Measurements from ENCODE around the gene BCLAF3. TPM values are rescaled to one million over a fixed set of nuclear protein-coding genes. Genes with fewer than 3 reads are reported as not detected.

The BCLAF3 gene
- polyA plus RNA-seq, 3 donors = 1.1 to 4.5 (median 2.4) TPM

GRCh38 chrX:19981947-19982346 lies 8.9 kb downstream of the BCLAF3 start:
- WGBS, 3 donors = 80 to 96% (median 93%) methylated on average over 2 of the region's 2 CpGs
- H3K27ac ChIP-seq (ENCODE audit: low read depth, low read length) = no peak overlapping the region

- H3K27ac ChIP-seq (ENCODE audit: low read depth, low read length) = no peak overlapping the region
Observed at GRCh38 chrX:19975845-19976244, 15.0 kb downstream of the BCLAF3 start.

GRCh38 chrX:19972984-19973383 lies 17.9 kb downstream of the BCLAF3 start:
- H3K27ac ChIP-seq (ENCODE audit: low read depth, low read length) = no peak overlapping the region

- 86 to 97% (median 93%) methylated on average over 6 of the region's 6 CpGs for WGBS, 3 donors
- H3K27ac ChIP-seq (ENCODE audit: low read depth, low read length) = no peak overlapping the region
Observed at GRCh38 chrX:19968276-19968675, 22.6 kb downstream of the BCLAF3 start.

- 78 to 100% (median 100%) methylated on average over 1 of the region's 1 CpG for WGBS, 3 donors
- H3K27ac ChIP-seq (ENCODE audit: low read depth, low read length) = no peak overlapping the region
Observed at GRCh38 chrX:19966056-19966455, 24.8 kb downstream of the BCLAF3 start.

GRCh38 chrX:19964017-19964710 lies 26.7 kb downstream of the BCLAF3 start:
- no peak overlapping the region for H3K27ac ChIP-seq (ENCODE audit: low read depth, low read length)

GRCh38 chrX:19960913-19961312 lies 29.9 kb downstream of the BCLAF3 start:
- no peak overlapping the region for H3K27ac ChIP-seq (ENCODE audit: low read depth, low read length)
- 55 to 100% (median 89%) methylated on average over 1 of the region's 1 CpG for WGBS, 3 donors

More at GRCh38 chrX:19964017-19964710, 26.7 kb downstream of the BCLAF3 start:
- WGBS, 3 donors = 80 to 95% (median 87%) methylated on average over 9 of the region's 9 CpGs

- WGBS, 3 donors = 69 to 88% (median 75%) methylated on average over 6 of the region's 6 CpGs
- no peak overlapping the region for H3K27ac ChIP-seq (ENCODE audit: low read depth, low read length)
Observed at GRCh38 chrX:19958552-19959486, 32.0 kb downstream of the BCLAF3 start.

- 75 to 87% (median 78%) methylated on average over 6 of the region's 6 CpGs for WGBS, 3 donors
- H3K27ac ChIP-seq (ENCODE audit: low read depth, low read length) = no peak overlapping the region
Observed at GRCh38 chrX:19956923-19957322, 33.9 kb downstream of the BCLAF3 start.

GRCh38 chrX:19956306-19956705 lies 34.6 kb downstream of the BCLAF3 start:
- H3K27ac ChIP-seq (ENCODE audit: low read depth, low read length) = no peak overlapping the region

- H3K27ac ChIP-seq (ENCODE audit: low read depth, low read length) = no peak overlapping the region
- 55 to 73% (median 67%) methylated on average over 2 of the region's 2 CpGs for WGBS, 3 donors
Observed at GRCh38 chrX:19955306-19955705, 35.6 kb downstream of the BCLAF3 start.

- H3K27ac ChIP-seq (ENCODE audit: low read depth, low read length) = no peak overlapping the region
- 67 to 82% (median 77%) methylated on average over 2 of the region's 2 CpGs for WGBS, 3 donors
Observed at GRCh38 chrX:19954335-19955096, 36.3 kb downstream of the BCLAF3 start.

GRCh38 chrX:19953145-19953544 lies 37.7 kb downstream of the BCLAF3 start:
- H3K27ac ChIP-seq (ENCODE audit: low read depth, low read length) = no peak overlapping the region
- WGBS, 3 donors = 85 to 93% (median 89%) methylated on average over 3 of the region's 3 CpGs

- 75 to 95% (median 89%) methylated on average over 2 of the region's 2 CpGs for WGBS, 3 donors
Observed at GRCh38 chrX:19949340-19949739, 41.5 kb downstream of the BCLAF3 start.

GRCh38 chrX:19947612-19948011 lies 43.2 kb downstream of the BCLAF3 start:
- H3K27ac ChIP-seq (ENCODE audit: low read depth, low read length) = no peak overlapping the region
- WGBS, 3 donors = 82 to 95% (median 91%) methylated on average over 1 of the region's 1 CpG

More at GRCh38 chrX:19949340-19949739, 41.5 kb downstream of the BCLAF3 start:
- H3K27ac ChIP-seq (ENCODE audit: low read depth, low read length) = no peak overlapping the region

Data from adipose tissue (tissue), 3 donors.